ENCODE data around the gene DCLK1.
"Not testable (repeated sequence)": the region's sequence is repeated elsewhere in the genome, so short reads cannot be mapped to it uniquely, and the experiment has no call there.

DCLK1 gene

DNA sequence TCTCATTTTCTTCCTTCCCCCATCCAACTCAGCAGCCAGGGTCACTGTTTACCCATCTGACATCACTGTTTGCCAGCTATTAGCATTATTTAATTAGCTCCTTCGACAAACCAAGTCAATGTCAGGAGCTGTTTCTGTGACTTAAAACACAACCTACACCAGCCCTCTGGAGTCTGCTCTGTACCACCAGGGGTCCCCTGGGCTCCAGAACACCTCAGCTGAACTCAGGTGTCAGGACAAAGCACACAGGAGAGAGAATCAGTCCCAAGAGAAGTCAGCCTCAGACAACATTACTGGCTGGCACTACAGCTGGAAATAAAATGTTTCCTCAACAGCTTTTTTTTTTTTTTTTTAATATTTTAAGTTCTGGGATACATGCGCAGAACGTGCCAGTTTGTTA is 45.1 kb downstream of the DCLK1 start:
- DNase-seq (no peak), ATAC-seq (no peak)
- Mint-ChIP-seq H3K27me3 (peaks cover 2% of the 10 kb centered on the region), H3K4me3 (no peak overlapping the region), H3K27ac (no peak overlapping the region), H3K9me3 (no peaks in the 10 kb centered on the region), H3K36me3 (ENCODE audit: low read depth) (no peaks in the 10 kb centered on the region), H3K4me1 (no peaks in the 10 kb centered on the region)

DNA sequence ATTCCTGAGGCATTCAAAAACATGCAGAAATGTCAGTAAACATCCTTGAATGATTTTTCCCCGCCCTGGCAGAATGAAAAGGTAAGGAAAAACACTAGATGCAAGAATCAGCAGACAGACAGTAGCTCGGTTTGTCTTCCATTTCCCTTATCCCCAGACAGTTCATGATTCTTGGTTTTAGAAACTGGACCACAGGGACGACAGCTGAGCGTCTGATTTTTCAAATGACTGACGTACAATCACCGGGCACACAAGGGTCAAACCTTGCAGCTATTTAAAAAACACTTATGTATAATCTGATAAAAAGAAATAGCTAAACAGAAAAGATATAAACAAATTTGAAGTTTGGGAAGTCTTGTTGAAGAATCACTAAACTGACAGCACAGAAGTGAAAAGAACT is 47.1 kb downstream of the DCLK1 start:
- DNase-seq, result no peak
- Mint-ChIP-seq H3K27me3 (peaks cover 2% of the 10 kb centered on the region), H3K4me1 (no peaks in the 10 kb centered on the region), H3K9me3 (peaks cover under 1% of the 10 kb centered on the region), H3K36me3 (ENCODE audit: low read depth) (no peaks in the 10 kb centered on the region), H3K27ac (no peak overlapping the region), H3K4me3 (no peak overlapping the region)
- no peak for ATAC-seq

DNA sequence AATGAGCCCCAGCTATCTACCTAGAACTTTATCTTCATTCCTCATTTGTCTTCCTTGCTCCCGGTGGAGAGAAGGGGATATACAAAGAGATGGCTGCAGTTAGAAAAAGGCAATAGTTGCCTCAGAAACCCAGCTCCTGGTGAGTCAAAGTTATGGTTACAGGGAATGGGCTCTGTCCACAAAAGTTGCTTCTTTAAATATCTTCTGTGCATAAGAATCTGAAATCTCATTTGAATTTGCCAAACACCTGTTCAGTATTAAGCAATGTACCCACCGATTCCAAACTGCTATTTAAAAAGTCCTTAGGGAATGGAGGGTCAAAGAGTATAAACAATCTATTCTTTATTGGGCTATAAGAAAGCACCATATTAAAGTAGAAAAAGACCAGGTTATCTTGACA is 48.4 kb downstream of the DCLK1 start:
- Mint-ChIP-seq H3K36me3 (ENCODE audit: low read depth) (no peaks in the 10 kb centered on the region), H3K4me3 (no peak overlapping the region), H3K27ac (no peak overlapping the region), H3K9me3 (peaks cover 5% of the 10 kb centered on the region), H3K27me3 (peaks cover 2% of the 10 kb centered on the region), H3K4me1 (no peaks in the 10 kb centered on the region)
- DNase-seq (no peak), ATAC-seq (no peak)

DNA sequence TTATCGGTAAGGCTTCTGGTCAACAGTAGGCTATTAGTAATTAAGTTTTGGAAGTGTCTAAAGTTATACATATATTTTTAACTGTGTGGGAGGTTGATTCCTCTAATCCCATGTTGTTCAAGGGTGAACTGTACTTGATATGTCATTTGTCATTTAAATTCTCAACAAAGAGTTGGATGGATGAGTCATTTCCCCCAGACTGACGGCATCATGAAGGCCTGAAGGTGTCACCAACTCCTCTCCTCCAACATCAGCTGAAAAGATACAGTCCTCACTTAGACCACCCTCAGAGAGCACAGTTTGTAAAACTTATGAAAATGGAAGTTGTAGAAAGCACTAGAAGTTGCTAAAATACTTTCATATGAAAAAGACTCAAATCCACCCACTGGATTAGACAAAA is 48.8 kb downstream of the DCLK1 start:
- H3K9me3 Mint-ChIP-seq, result peaks cover 5% of the 10 kb centered on the region
- DNase-seq (no peak), ATAC-seq (no peak)
- H3K36me3 Mint-ChIP-seq (ENCODE audit: low read depth), result no peaks in the 10 kb centered on the region
- peaks cover 2% of the 10 kb centered on the region for H3K27me3 Mint-ChIP-seq
- H3K27ac Mint-ChIP-seq, result no peak overlapping the region
- H3K4me3 Mint-ChIP-seq, result no peak overlapping the region
- H3K4me1 Mint-ChIP-seq, result no peaks in the 10 kb centered on the region

DNA sequence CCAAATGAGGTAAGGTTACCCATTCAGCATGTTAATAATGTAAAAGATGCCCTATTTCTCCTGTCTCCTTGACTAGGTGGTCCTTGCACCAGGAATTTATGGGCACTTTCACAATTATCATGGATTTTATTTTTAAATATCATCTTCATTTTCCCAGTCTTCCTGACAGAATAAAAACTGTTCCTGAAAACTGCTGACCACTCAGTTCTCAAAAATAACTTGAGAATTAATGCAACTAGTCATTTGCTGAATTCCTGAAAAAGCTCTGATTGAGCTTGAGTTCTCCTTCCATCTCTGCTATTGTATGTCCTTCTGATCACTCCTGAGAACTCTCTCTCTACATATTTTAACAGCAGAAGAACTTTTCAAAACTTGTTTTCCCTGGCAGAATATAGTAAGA is 55.0 kb downstream of the DCLK1 start:
- Mint-ChIP-seq H3K4me3 (no peak overlapping the region), H3K27me3 (no peaks in the 10 kb centered on the region), H3K4me1 (no peaks in the 10 kb centered on the region), H3K36me3 (ENCODE audit: low read depth) (no peaks in the 10 kb centered on the region), H3K27ac (no peak overlapping the region), H3K9me3 (peaks cover 5% of the 10 kb centered on the region)
- ATAC-seq (no peak), DNase-seq (no peak)

DNA sequence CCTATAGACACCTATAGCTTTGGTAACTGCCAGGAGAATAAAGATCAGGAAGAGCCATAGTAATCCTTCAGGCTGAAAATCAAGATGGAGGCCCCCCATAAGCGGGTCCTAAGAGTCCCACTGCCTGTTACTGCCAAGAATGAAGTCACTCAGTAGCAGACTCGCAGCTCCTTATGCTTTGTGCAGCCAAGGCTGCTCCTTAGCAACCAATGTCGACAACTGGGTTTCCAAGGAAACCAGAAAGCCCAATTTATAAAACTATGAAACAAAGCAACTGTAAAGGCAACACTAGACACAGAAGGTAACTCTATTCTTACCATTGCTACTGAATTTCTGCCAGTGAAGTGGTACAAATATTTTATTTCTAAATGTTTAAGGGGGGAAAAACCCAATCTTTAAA is 56.5 kb downstream of the DCLK1 start:
- no peak for ATAC-seq
- no peaks in the 10 kb centered on the region for H3K36me3 Mint-ChIP-seq (ENCODE audit: low read depth)

DNA sequence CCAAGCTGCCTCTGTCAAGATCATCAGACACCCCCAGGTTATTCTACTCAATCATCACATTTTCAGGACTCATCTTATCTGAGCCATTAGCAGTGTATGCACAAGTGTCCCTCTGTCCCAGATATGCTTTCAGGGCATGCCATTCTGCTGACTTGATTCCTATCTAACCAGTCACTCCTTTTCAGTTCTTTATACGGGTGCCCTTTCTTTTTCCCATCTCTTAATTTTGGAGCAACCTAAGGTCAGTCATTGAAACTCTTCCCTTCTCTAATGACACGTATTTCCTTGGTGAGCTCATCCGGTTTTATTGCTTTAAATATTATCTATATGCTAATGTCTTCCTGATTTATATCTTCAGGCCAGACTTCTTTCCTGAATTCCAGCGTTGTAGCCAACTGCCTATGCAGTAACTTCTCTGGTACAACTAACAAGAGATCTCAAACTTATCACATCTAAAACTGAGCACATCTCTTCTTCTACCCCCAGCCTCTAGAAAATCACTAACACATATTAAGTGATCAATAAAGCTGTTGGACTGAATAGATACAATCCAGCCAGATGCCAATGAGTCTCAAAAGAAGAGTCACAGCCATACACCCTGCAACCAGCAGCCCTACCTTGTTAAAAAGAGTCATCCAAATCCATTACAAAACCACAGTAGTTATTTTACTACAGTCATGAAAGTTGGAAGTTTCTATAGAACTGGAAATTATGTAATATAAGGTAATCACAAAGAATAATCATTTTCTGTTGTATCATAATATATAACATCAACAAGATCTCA is 58.8 kb downstream of the DCLK1 start:
- Mint-ChIP-seq H3K9me3 (no peaks in the 10 kb centered on the region), H3K27me3 (no peaks in the 10 kb centered on the region), H3K27ac (no peak overlapping the region), H3K4me3 (no peak overlapping the region), H3K4me1 (no peaks in the 10 kb centered on the region), H3K36me3 (ENCODE audit: low read depth) (no peaks in the 10 kb centered on the region)
- ATAC-seq (no peak), DNase-seq (no peak)

More for the DNA sequence above, 56.5 kb downstream of the DCLK1 start:
- no peak for DNase-seq
- Mint-ChIP-seq H3K4me1 (no peaks in the 10 kb centered on the region), H3K27ac (no peak overlapping the region), H3K4me3 (no peak overlapping the region), H3K9me3 (peaks cover 5% of the 10 kb centered on the region), H3K27me3 (no peaks in the 10 kb centered on the region)

DNA sequence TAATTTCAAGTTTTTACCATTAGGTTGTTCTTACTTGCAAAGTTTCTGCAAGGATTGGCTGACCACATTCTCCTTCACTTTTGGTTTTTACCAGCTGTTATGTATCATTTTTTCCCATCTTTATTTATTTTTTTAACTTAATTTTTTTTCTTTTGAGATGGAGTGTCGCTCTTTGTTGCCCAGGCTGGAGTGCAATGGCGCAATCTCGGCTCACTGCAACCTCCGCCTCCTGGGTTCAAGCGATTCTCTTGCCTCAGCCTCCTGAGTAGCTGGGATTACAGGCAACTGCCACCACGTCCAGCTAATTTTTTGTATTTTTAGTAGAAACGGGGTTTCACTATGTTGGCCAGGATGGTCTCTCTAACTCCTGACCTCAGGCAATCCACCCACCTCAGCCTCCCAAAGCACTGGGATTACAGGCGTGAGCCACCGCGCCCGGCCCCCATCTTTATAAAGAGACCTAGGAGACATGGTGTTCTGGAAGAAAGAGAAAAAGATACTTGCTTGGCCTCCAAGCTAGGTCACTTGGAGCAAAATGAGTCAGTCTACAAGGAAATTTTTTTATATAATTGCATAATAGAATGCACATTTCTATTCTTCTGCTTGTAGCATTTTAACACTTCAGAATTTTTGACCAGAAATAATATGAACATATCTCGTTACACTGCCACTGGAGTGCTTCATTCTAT is 60.5 kb downstream of the DCLK1 start:
- not testable (repeated sequence) for ATAC-seq; H3K4me1 Mint-ChIP-seq; H3K27me3 Mint-ChIP-seq; H3K9me3 Mint-ChIP-seq; H3K36me3 Mint-ChIP-seq (ENCODE audit: low read depth); H3K27ac Mint-ChIP-seq; DNase-seq; H3K4me3 Mint-ChIP-seq

DNA sequence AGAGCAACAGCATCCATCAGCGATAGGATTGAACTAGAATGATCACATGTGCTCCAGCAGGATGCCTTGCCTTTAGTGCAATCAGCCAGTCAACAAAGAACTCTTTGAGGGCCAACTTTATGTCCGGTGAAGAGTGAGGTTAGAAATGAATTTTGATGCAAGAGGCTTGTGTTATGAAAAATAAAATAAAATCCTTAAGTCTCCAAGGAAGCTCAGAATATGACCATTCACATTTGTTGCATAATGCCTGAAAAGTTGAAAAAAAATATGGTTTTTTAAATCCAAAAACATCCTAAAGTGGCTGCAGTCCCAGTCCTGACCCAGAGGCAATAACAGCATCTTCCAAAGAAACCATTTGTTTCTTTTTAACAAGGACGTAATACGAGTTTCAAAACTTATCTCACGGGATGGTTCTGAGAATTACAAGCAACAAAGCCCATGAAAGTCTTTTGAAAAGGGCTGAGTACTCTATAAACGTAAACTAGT is 61.3 kb downstream of the DCLK1 start:
- ATAC-seq (no peak), DNase-seq (no peak)
- Mint-ChIP-seq H3K9me3 (peaks cover 5% of the 10 kb centered on the region), H3K27ac (no peak overlapping the region), H3K36me3 (ENCODE audit: low read depth) (no peaks in the 10 kb centered on the region), H3K4me1 (no peaks in the 10 kb centered on the region), H3K4me3 (no peak overlapping the region), H3K27me3 (no peaks in the 10 kb centered on the region)

DNA sequence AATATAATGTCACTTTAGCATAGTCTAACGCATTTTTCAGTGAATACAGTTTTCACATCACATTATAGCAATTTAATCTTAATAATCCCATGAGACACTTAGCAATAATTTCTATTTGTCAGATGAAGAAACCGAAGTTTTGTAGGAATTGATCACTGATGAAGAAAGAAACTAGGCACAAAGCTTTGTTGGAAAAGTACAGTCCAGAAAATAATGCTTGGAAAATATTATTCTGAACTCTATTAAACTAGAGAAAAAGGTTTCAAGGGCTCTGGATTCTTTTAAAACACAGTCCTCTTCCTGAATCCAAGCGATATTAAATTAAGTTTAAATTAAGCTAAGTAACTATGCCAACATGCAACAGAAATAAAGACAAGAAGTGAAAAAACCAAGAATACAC is 62.2 kb downstream of the DCLK1 start:
- Mint-ChIP-seq H3K27ac (no peak overlapping the region), H3K27me3 (no peaks in the 10 kb centered on the region), H3K4me3 (no peak overlapping the region), H3K9me3 (peaks cover 5% of the 10 kb centered on the region), H3K36me3 (ENCODE audit: low read depth) (no peaks in the 10 kb centered on the region), H3K4me1 (no peaks in the 10 kb centered on the region)
- DNase-seq (no peak), ATAC-seq (no peak)

DNA sequence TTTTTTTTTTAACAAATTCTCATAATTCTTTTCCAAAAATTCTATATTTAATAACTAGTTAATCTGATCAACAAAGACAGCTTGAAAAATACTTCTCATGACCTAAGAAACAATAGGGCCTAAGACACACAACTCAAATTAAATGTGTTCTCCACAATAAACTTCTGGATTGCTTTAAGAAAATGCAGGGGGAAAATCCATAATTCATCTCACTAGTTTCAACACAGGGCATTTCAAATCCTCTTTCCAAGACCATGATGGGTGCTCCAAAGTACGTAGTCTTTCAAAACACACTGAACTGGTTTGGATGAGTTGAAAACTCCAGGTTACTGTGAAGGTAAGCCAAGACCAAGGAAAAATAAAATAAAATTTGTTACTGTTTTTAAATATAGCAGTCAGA is 62.6 kb downstream of the DCLK1 start:
- H3K4me3 Mint-ChIP-seq, result no peak overlapping the region
- H3K36me3 Mint-ChIP-seq (ENCODE audit: low read depth), result no peaks in the 10 kb centered on the region
- H3K4me1 Mint-ChIP-seq, result no peaks in the 10 kb centered on the region
- peaks cover 5% of the 10 kb centered on the region for H3K9me3 Mint-ChIP-seq
- no peak for ATAC-seq
- no peak for DNase-seq
- no peak overlapping the region for H3K27ac Mint-ChIP-seq
- no peaks in the 10 kb centered on the region for H3K27me3 Mint-ChIP-seq

DNA sequence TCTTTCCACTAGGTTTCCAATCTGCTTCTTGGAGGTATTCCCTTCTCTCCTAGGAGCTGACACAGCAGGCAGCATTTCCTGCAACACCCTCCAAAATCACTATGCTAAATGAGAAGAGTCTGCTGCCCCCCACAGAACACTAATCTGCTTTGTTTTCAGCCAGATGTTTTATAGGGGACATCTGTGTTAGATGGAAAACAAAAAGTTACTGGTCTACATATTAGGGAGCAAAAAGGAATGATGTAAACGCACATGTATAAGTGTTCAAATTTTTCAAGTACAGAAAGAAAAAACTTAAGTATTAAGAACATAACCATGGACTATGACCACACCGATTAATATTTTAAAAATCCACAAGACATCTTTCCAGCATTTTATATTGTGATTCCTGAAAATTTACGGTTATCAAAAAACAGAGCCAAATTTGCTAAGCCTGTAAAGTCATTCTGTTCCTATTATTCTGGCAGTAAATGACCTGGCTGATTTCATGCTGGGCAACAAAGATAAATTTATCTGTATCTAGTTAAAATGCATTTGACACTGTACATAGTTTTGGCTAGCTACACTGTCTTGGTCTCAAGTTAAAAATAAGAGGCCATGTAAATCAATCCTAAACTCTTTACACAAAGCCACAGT is 63.3 kb downstream of the DCLK1 start:
- Mint-ChIP-seq H3K4me3 (no peak overlapping the region), H3K27me3 (no peaks in the 10 kb centered on the region), H3K9me3 (peaks cover 5% of the 10 kb centered on the region), H3K4me1 (no peaks in the 10 kb centered on the region), H3K36me3 (ENCODE audit: low read depth) (no peaks in the 10 kb centered on the region), H3K27ac (no peak overlapping the region)
- DNase-seq, result no peak
- ATAC-seq, result no peak

DNA sequence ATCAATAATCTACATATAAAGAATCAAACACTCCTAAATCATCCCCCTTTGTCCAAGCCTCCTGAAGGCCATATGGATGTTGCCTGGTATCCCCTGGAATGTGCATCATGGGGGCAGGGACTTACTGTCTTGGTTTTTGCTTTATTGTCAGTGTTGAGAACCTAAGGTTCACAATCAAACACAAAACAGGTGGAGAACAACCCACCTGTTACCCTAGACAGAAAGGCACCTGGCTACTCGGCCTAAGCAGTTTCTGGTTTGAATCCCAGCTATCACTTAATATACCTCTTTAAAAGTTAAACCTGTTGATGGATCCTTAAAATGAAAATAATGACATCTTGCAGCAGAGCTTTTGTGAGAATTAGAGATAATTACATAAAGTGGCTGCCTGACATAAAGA is 68.9 kb downstream of the DCLK1 start:
- ATAC-seq, result no peak
- Mint-ChIP-seq H3K27me3 (peaks cover 2% of the 10 kb centered on the region), H3K27ac (no peak overlapping the region), H3K9me3 (peaks cover 5% of the 10 kb centered on the region), H3K4me1 (no peaks in the 10 kb centered on the region), H3K36me3 (ENCODE audit: low read depth) (no peaks in the 10 kb centered on the region), H3K4me3 (no peak overlapping the region)
- no peak for DNase-seq

DNA sequence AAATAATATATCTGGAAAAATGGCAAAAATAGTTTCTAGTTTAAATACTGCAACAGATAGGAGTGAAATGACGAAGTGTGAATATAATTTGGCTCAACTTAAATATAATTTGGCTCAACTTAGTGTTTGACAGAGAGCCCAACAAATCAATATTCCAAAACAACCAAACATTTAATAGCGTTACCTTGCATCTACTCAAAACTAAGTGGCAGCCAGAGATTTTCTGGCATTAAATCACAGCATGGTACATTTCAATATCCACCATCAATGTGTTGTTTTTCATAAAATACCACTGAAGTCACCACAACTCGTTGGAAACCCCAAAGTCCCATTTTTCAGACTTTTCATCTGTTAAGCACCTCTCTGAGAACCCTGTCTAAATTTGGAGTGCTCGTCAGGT is 69.6 kb downstream of the DCLK1 start:
- DNase-seq (no peak), ATAC-seq (no peak)
- Mint-ChIP-seq H3K27me3 (peaks cover 2% of the 10 kb centered on the region), H3K4me3 (no peak overlapping the region), H3K9me3 (peaks cover 5% of the 10 kb centered on the region), H3K36me3 (ENCODE audit: low read depth) (no peaks in the 10 kb centered on the region), H3K27ac (no peak overlapping the region), H3K4me1 (no peaks in the 10 kb centered on the region)

DNA sequence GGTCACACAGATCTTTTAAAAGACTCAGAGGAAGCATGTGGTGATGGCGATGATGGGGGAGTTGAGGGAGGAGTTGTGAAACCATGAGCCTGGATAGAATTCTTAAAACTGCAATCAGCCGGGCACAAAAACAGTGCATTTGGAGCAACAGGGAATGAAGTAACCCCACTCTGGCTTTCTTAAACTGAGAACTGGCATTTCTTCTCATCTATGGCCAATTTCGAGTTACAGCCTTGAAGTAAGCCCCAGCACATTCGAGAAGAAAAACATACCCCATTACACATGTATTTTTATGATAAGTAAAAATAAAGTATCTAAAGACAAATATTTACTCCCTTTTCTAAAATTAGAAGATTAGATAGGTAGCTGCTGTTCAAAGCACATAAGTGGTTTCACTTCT is 70.1 kb downstream of the DCLK1 start:
- ATAC-seq (no peak), DNase-seq (no peak)
- H3K27me3 Mint-ChIP-seq, result peaks cover 2% of the 10 kb centered on the region
- peaks cover under 1% of the 10 kb centered on the region for H3K9me3 Mint-ChIP-seq
- H3K4me3 Mint-ChIP-seq, result no peak overlapping the region
- no peak overlapping the region for H3K27ac Mint-ChIP-seq
- H3K4me1 Mint-ChIP-seq, result no peaks in the 10 kb centered on the region
- no peaks in the 10 kb centered on the region for H3K36me3 Mint-ChIP-seq (ENCODE audit: low read depth)
